ENCODE results near the gene PGS1. TPM values are rescaled to one million over a fixed set of nuclear protein-coding genes. Genes with fewer than 3 reads are reported as not detected.

The PGS1 gene
- total and polyA plus RNA-seq, 10 of the 15 experiments (the other 5 are each of a cell fraction or from before 2014, with no cell fraction given): 1.3 to 37.6 (median 27.4) TPM

DNA sequence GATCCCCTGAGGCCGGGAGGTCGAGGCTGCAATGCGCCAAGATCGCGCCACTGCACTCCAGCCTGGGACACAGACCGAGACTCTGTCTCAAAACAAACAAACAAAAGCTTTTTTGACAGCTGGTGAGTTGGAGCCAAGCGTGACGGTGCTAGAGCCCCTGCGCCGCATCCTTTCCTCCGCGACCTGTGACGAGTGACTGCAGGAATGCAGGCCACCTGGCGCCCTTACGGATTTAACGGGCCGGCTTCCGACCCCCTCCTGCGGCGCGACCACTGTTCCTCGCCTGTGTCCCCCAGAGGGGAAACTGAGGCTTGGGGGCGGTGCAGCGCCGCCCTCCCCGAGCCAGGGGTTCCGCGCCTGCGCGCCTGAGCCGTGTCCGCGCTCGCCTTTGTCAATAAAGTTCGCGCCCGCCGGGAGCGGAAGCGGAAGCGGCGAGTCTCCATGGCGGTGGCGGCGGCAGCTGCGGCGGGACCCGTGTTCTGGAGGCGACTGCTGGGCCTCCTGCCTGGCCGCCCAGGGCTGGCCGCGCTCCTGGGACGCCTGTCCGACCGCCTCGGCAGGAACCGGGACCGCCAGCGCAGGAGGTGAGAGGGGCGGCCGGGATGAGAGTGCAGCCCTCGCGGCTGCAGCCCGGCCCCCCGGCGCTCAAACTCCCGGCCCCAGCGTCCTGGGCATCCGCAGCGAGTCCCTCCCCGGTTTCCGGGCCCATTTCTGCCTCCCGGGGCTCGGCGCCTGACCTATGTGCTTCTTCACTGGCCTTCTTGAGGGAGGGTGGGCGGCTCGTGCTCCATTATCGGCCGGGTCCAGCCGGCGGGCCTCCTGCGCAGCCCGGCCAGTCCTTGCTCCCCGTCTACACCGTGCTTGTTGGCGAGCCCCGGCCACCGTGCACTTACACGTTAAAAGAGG is at the start of gene PGS1 (continued):
- TF ChIP-seq, protein P1, sequence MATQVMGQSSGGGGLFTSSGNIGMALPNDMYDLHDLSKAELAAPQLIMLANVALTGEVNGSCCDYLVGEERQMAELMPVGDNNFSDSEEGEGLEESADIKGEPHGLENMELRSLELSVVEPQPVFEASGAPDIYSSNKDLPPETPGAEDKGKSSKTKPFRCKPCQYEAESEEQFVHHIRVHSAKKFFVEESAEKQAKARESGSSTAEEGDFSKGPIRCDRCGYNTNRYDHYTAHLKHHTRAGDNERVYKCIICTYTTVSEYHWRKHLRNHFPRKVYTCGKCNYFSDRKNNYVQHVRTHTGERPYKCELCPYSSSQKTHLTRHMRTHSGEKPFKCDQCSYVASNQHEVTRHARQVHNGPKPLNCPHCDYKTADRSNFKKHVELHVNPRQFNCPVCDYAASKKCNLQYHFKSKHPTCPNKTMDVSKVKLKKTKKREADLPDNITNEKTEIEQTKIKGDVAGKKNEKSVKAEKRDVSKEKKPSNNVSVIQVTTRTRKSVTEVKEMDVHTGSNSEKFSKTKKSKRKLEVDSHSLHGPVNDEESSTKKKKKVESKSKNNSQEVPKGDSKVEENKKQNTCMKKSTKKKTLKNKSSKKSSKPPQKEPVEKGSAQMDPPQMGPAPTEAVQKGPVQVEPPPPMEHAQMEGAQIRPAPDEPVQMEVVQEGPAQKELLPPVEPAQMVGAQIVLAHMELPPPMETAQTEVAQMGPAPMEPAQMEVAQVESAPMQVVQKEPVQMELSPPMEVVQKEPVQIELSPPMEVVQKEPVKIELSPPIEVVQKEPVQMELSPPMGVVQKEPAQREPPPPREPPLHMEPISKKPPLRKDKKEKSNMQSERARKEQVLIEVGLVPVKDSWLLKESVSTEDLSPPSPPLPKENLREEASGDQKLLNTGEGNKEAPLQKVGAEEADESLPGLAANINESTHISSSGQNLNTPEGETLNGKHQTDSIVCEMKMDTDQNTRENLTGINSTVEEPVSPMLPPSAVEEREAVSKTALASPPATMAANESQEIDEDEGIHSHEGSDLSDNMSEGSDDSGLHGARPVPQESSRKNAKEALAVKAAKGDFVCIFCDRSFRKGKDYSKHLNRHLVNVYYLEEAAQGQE (IDR thresholded peaks at IDR 0.05; ENCODE audit: low read depth, low read length): no peak
- TF ChIP-seq SMC3 (IDR thresholded peaks at IDR 0.05; ENCODE audit: borderline replicate concordance, low read length) (no peak), EED (IDR thresholded peaks at IDR 0.05; ENCODE audit: low read depth) (peak; percentile 46; the same call in 1 of the 2 replicates), SPI1 (IDR thresholded peaks at IDR 0.05; ENCODE audit: borderline replicate concordance, insufficient read depth, low read depth, low read length) (peak; percentile 61; the same call in 1 of the 2 replicates), CREB1 (IDR thresholded peaks at IDR 0.05; ENCODE audit: low read depth) (peak; percentile 58; the same call in 1 of the 2 replicates), MYB (IDR thresholded peaks at IDR 0.05; ENCODE audit: borderline replicate concordance, low read depth, low read length) (no peak), MEF2B (IDR thresholded peaks at IDR 0.05; ENCODE audit: partially characterized antibody, poor library complexity, severe bottlenecking) (no peak), NFXL1 (IDR thresholded peaks at IDR 0.05; ENCODE audit: borderline replicate concordance) (no peak), STAT3 (IDR thresholded peaks at IDR 0.05; ENCODE audit: low read depth, low read length) (no peak), RUNX3 (IDR thresholded peaks at IDR 0.05; ENCODE audit: low read length) (peak; percentile 89), LARP7 (IDR thresholded peaks at IDR 0.05) (peak; percentile 85; the same call in 1 of the 2 replicates), JUND (IDR thresholded peaks at IDR 0.05; ENCODE audit: low read depth, low read length) (no peak), RB1 (IDR thresholded peaks at IDR 0.05; ENCODE audit: borderline replicate concordance) (peak; percentile 81; the same call in 1 of the 2 replicates), ZNF622 (IDR thresholded peaks at IDR 0.05) (no peak), ZZZ3 (IDR thresholded peaks at IDR 0.05; ENCODE audit: control insufficient read depth, insufficient read length, low read depth) (no peak), CTCF (IDR thresholded peaks at IDR 0.05 in 2 of 3, conservative IDR thresholded peaks at IDR 0.05 in 1 of 3; ENCODE audit: control insufficient read depth in 2 of 3, extremely low read depth in 1 of 3, insufficient read depth in 1 of 3, low read depth in 3 of 3, low read length in 3 of 3) (no peak), ZNF274 (IDR thresholded peaks at IDR 0.05; ENCODE audit: insufficient read depth, insufficient read length) (no peak)
- TF ChIP-seq, protein P2, sequence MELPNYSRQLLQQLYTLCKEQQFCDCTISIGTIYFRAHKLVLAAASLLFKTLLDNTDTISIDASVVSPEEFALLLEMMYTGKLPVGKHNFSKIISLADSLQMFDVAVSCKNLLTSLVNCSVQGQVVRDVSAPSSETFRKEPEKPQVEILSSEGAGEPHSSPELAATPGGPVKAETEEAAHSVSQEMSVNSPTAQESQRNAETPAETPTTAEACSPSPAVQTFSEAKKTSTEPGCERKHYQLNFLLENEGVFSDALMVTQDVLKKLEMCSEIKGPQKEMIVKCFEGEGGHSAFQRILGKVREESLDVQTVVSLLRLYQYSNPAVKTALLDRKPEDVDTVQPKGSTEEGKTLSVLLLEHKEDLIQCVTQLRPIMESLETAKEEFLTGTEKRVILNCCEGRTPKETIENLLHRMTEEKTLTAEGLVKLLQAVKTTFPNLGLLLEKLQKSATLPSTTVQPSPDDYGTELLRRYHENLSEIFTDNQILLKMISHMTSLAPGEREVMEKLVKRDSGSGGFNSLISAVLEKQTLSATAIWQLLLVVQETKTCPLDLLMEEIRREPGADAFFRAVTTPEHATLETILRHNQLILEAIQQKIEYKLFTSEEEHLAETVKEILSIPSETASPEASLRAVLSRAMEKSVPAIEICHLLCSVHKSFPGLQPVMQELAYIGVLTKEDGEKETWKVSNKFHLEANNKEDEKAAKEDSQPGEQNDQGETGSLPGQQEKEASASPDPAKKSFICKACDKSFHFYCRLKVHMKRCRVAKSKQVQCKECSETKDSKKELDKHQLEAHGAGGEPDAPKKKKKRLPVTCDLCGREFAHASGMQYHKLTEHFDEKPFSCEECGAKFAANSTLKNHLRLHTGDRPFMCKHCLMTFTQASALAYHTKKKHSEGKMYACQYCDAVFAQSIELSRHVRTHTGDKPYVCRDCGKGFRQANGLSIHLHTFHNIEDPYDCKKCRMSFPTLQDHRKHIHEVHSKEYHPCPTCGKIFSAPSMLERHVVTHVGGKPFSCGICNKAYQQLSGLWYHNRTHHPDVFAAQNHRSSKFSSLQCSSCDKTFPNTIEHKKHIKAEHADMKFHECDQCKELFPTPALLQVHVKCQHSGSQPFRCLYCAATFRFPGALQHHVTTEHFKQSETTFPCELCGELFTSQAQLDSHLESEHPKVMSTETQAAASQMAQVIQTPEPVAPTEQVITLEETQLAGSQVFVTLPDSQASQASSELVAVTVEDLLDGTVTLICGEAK (IDR thresholded peaks at IDR 0.05; ENCODE audit: borderline replicate concordance): peak; percentile 100
